ENCODE data around the gene GZMM. TPM values are rescaled to one million over a fixed set of nuclear protein-coding genes. Genes with fewer than 3 reads are reported as not detected.

The GZMM gene
- total and polyA plus RNA-seq, 10 donors: 3.9 to 19.5 (median 14.9) TPM

DNA sequence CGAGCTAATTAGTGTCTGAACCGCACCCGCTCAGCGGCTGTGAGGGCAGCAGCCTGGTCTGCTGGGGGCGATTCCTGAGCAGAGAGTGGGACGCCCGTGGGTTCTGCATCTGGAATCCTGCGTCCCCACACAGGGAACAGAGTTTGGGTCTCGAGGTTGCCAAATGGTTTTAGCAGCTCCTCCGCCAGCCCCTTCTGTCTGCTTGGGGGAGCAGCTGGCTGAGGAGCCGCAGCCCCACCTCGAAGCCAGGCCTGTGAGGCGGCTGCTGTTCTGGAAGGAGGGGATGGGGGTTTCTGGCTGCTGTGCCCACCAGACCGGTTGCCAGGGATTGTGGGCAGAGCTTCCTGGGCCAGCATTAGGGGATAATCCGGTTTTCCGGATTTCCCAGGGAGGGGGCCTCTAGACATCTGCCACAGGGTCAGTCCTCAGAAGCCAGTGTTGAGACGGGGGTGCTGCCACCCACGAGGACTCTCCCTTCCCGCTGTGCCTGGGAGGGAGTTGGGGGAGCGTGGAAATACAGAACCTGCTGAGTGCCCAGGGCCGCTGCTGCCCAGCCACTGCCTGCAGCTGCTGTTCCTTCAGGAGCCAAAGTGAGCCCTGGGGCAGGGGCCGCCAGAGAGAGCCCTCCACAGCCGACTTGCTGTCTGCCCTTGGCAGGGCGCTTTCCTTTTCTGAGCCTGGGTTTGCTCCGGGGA lies 10.3 kb upstream of the GZMM start:
- WGBS, 5 donors: 49 to 65% (median 57%) methylated on average over 3 to 25 of the region's 25 CpGs
- Histone ChIP-seq H3K4me3 (peak overlapping the region in 7 of 8 donors; percentile 85 to 99 (median 96)), H3K27me3 (replicated peaks in 1 of 7) (no peaks in the 10 kb centered on the region), H3K36me3 (peaks cover 0 to 43% (median 28%) of the 10 kb centered on the region in 6 donors), H3K27ac (peak overlapping the region; percentile 69 to 99 (median 96)), H3K9me3 (no peaks in the 10 kb centered on the region), H3K4me1 (peaks cover 17 to 62% (median 45%) of the 10 kb centered on the region in 6 donors)
- TF ChIP-seq POLR2AphosphoS5 (IDR thresholded peaks at IDR 0.05) (no peak), POLR2A (IDR thresholded peaks at IDR 0.05) (no peak)
- TF ChIP-seq, protein P1, sequence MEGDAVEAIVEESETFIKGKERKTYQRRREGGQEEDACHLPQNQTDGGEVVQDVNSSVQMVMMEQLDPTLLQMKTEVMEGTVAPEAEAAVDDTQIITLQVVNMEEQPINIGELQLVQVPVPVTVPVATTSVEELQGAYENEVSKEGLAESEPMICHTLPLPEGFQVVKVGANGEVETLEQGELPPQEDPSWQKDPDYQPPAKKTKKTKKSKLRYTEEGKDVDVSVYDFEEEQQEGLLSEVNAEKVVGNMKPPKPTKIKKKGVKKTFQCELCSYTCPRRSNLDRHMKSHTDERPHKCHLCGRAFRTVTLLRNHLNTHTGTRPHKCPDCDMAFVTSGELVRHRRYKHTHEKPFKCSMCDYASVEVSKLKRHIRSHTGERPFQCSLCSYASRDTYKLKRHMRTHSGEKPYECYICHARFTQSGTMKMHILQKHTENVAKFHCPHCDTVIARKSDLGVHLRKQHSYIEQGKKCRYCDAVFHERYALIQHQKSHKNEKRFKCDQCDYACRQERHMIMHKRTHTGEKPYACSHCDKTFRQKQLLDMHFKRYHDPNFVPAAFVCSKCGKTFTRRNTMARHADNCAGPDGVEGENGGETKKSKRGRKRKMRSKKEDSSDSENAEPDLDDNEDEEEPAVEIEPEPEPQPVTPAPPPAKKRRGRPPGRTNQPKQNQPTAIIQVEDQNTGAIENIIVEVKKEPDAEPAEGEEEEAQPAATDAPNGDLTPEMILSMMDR (IDR thresholded peaks at IDR 0.05 in 8 of 11, conservative IDR thresholded peaks at IDR 0.05 in 3 of 11): no peak
- intact Hi-C loops (cut with DNase I; ENCODE audit: low total_unique reads): loop anchor here (5.0 kb wide), 1 partner anchor 39 kb away; the partner anchor contains the start of gene BSG
- DNase-seq: no peak

DNA sequence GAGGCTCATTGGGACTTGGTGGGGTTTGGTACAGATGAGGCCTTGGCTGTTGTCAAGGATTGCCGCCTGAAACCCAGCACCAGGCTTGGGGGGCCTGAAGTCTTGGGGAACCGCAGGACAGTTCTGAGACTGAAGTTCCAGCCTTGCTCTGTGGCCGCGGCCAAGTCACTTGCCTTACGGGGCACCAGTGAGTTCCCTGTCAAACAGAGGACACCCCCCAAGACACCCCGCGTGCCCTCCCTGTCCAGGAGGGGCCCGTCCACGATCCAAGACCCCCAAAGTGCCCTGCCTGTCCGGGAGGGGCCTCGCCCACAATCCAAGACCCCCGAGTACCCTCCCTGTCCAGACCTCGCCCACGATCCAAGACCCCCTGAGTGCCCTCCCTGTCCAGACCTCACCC lies 9.8 kb upstream of the GZMM start:
- intact Hi-C loops (cut with DNase I; ENCODE audit: low total_unique reads): loop anchor here (5.0 kb wide), 1 partner anchor 38 kb away; the partner anchor contains the start of gene BSG

DNA sequence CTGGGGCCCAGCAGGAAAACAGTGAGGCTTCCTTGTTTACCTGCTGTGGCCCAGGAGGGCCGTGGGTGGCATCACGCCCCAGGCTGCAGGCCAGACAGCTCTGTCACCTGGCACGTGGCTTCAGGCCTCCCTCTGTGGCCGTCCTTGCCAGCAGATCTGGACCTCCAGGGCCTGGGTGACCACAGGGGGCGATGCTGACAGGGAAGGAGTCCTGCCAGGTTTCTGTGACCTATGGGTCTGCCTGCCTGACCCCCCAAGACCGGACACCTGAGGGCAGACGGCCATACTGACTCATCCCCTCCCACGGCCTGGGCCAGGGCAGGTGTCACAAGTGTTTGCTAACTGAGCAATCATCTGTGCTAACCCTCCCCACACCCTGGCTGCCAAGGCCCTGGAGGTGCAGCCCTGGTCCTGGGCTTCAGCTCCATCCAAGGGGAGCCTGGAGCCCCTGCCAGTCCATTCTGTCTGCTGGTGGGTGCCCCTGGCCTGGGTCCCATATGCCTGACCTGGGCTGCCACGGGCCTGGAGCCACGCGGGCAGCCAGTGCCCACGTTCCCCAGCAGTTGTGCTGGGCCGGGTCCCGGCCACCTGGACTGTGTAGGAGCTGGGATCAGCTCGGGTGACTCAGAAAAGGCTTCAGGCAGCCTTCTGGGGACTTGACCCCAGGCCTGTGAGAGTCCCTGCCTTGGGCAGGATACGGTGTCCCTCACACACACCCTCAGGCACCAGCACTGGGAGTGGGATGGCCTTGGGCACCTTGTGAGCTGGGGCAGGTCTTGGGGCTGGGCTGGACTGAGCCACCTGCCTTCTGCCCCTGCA lies 8.6 kb upstream of the GZMM start:
- intact Hi-C loops (cut with DNase I; ENCODE audit: low total_unique reads): no loop called here
- Histone ChIP-seq H3K36me3 (peaks cover 0 to 56% (median 40%) of the 10 kb centered on the region in 6 donors), H3K27me3 (replicated peaks in 1 of 7) (no peaks in the 10 kb centered on the region), H3K27ac (peak overlapping the region in 2 of 8 donors; percentile 23 to 42), H3K4me3 (no peak overlapping the region), H3K9me3 (no peaks in the 10 kb centered on the region), H3K4me1 (peaks cover 17 to 71% (median 44%) of the 10 kb centered on the region in 6 donors)
- peak; percentile 75 for DNase-seq
- TF ChIP-seq, protein P1 (IDR thresholded peaks at IDR 0.05 in 8 of 11, conservative IDR thresholded peaks at IDR 0.05 in 3 of 11): no peak
- no peak for TF ChIP-seq POLR2AphosphoS5 (IDR thresholded peaks at IDR 0.05)
- no peak for TF ChIP-seq POLR2A (IDR thresholded peaks at IDR 0.05)
- 69 to 91% (median 82%) methylated on average over 5 to 16 of the region's 16 CpGs for whole genome bisulfite sequencing, 5 donors

More for the DNA sequence above, 9.8 kb upstream of the GZMM start:
- Histone ChIP-seq H3K36me3 (peaks cover 0 to 48% (median 34%) of the 10 kb centered on the region in 6 donors), H3K4me3 (peak overlapping the region in 3 of 8 donors; percentile 96 to 99 (median 99)), H3K9me3 (no peaks in the 10 kb centered on the region), H3K27ac (peak overlapping the region; percentile 69 to 99 (median 96)), H3K27me3 (replicated peaks in 1 of 7) (no peaks in the 10 kb centered on the region), H3K4me1 (peaks cover 17 to 66% (median 45%) of the 10 kb centered on the region in 6 donors)
- peak; percentile 72 for DNase-seq
- no peak for TF ChIP-seq POLR2AphosphoS5 (IDR thresholded peaks at IDR 0.05)
- 71 to 92% (median 89%) methylated on average over 6 to 14 of the region's 14 CpGs for WGBS, 5 donors

DNA sequence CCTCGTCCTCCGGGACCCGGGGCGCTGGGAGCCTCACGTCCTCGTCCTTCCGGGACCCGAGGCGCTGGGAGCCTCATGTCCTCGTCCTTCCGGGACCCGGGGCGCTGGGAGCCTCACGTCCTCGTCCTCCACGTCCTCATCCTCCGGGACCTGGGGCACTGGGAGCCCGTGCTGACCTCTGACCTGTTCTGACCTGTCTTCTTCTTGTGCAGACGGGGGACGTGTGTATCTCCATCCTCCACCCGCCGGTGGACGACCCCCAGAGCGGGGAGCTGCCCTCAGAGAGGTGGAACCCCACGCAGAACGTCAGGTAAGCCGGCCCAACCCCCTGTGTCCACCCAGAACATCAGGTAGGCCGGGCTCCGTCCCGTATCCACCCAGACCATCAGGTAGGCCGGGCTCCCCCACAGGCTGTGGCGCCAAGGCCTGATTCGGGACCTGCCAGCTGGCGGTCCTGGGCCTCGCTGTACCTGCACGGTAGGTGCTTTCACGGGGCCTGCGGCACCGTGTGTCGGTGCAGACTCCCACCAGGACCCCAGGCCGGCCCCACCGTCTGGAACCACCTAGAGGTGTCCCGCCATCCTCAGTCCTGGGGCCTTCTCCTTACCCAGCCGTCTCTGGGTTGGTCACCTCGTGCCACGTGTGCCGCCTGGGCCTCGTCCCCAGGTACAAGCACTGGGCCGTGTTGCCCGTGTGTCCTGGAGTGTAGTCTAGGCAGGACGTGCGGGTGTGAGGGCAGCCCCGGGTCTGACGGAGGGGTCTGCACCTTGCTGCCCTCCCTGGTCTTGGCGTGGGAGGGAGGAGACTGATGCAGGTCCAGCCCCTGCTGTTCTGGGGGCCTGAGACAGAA lies 7.6 kb upstream of the GZMM start:
- H3K4me3 ChIP-seq: no peak overlapping the region
- peaks cover 0 to 64% (median 43%) of the 10 kb centered on the region in 6 donors for H3K36me3 ChIP-seq
- no peaks in the 10 kb centered on the region for H3K27me3 ChIP-seq (replicated peaks in 1 of 7)
- TF ChIP-seq POLR2AphosphoS5 (IDR thresholded peaks at IDR 0.05) (no peak), POLR2A (IDR thresholded peaks at IDR 0.05) (no peak)
- TF ChIP-seq, protein P1 (IDR thresholded peaks at IDR 0.05 in 8 of 11, conservative IDR thresholded peaks at IDR 0.05 in 3 of 11): no peak
- peak overlapping the region in 2 of 8 donors; percentile 32 to 33 for H3K27ac ChIP-seq
- H3K4me1 ChIP-seq: peaks cover 12 to 63% (median 36%) of the 10 kb centered on the region in 6 donors
- no peaks in the 10 kb centered on the region for H3K9me3 ChIP-seq
- intact Hi-C loops (cut with DNase I; ENCODE audit: low total_unique reads): no loop called here
- DNase-seq: peak; percentile 63
- WGBS, 5 donors: 91 to 95% (median 94%) methylated on average over 37 to 55 of the region's 55 CpGs

Data from spleen (tissue), 11 donors.